Neural cell (in vitro differentiated cells): ENCODE data around the gene PLD3.

Experiments used
- CTCF ChIP-seq: fragments of 450-650 bp; IDR thresholded peaks from 2 replicates; pipeline ENCODE4 v1.5.1; 2014; ENCODE audit warnings: antibody characterized with exemption, mild to moderate bottlenecking, moderate library complexity; ENCODE audit not compliant: poor library complexity, severe bottlenecking
- EP300 ChIP-seq: fragments of 450-650 bp; conservative IDR thresholded peaks from 2 replicates; pipeline ENCODE4 v1.6.1; 2014; ENCODE audit warnings: antibody characterized with exemption, mild to moderate bottlenecking, moderate library complexity; ENCODE audit not compliant: poor library complexity, severe bottlenecking
- EZH2 ChIP-seq: fragments of 200-600, 300-800 bp; shearing (Covaris generic), sonication (generic); IDR thresholded peaks from 2 replicates; pipeline ENCODE4 v1.6.1; 2014; ENCODE audit warnings: antibody characterized with exemption, low read length, borderline replicate concordance, mild to moderate bottlenecking; ENCODE audit not compliant: insufficient read depth, poor library complexity, severe bottlenecking
- MXI1 ChIP-seq: fragments of 450-650 bp; conservative IDR thresholded peaks from 2 replicates; pipeline ENCODE4 v1.6.1; 2014; ENCODE audit warnings: antibody characterized with exemption, mild to moderate bottlenecking; ENCODE audit not compliant: poor library complexity, severe bottlenecking
- POLR2AphosphoS5 ChIP-seq: IDR thresholded peaks from 2 replicates; pipeline ENCODE4 v1.6.1; 2012
- RAD21 ChIP-seq: fragments of 450-650 bp; conservative IDR thresholded peaks from 2 replicates; pipeline ENCODE4 v1.6.1; 2014; ENCODE audit warnings: antibody characterized with exemption, mild to moderate bottlenecking, moderate library complexity
- SMC3 ChIP-seq: fragments of 450-650 bp; conservative IDR thresholded peaks from 2 replicates; pipeline ENCODE4 v1.6.1; 2014; ENCODE audit warnings: antibody characterized with exemption, mild to moderate bottlenecking, moderate library complexity; ENCODE audit not compliant: poor library complexity
- TAF1 ChIP-seq: IDR thresholded peaks from 2 replicates; pipeline ENCODE4 v1.6.1; 2012; ENCODE audit warnings: low read depth
- TF ChIP-seq, protein P1 (sequence below): IDR thresholded peaks from 2 replicates; pipeline ENCODE4 v1.6.1; 2012; ENCODE audit warnings: borderline replicate concordance

DNA sequence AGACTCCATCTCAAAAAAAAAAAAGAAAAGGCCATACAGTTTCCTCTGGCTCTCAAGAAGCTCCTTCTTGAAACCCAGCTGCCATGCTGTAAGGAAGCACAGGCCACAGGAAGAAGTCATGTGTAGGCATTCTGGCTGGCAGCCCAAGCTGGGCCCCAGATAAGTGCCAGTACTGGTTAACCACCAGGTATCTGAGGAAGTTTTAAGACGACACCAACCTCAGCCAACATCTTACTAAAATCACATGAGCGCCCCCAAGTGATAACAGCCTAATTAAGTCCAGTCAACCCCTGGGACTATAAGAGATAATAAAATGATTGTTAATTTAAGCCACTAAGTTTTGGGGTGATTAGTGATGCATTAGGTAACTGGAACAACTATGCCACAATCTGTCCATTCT, 36.0 kb upstream of the PLD3 start:
- TF ChIP-seq EP300 (no peak), CTCF (no peak), POLR2AphosphoS5 (no peak), MXI1 (no peak), EZH2 (no peak), RAD21 (no peak), TAF1 (no peak), SMC3 (no peak)
- TF ChIP-seq, protein P1, sequence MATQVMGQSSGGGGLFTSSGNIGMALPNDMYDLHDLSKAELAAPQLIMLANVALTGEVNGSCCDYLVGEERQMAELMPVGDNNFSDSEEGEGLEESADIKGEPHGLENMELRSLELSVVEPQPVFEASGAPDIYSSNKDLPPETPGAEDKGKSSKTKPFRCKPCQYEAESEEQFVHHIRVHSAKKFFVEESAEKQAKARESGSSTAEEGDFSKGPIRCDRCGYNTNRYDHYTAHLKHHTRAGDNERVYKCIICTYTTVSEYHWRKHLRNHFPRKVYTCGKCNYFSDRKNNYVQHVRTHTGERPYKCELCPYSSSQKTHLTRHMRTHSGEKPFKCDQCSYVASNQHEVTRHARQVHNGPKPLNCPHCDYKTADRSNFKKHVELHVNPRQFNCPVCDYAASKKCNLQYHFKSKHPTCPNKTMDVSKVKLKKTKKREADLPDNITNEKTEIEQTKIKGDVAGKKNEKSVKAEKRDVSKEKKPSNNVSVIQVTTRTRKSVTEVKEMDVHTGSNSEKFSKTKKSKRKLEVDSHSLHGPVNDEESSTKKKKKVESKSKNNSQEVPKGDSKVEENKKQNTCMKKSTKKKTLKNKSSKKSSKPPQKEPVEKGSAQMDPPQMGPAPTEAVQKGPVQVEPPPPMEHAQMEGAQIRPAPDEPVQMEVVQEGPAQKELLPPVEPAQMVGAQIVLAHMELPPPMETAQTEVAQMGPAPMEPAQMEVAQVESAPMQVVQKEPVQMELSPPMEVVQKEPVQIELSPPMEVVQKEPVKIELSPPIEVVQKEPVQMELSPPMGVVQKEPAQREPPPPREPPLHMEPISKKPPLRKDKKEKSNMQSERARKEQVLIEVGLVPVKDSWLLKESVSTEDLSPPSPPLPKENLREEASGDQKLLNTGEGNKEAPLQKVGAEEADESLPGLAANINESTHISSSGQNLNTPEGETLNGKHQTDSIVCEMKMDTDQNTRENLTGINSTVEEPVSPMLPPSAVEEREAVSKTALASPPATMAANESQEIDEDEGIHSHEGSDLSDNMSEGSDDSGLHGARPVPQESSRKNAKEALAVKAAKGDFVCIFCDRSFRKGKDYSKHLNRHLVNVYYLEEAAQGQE: no peak
